HCT116 (cell line): ENCODE measurements around the gene PLA2G4B.

ENCODE experiments used
- CBX3 ChIP-seq: IDR thresholded peaks from 2 replicates; pipeline ENCODE4 v1.6.1; 2012; ENCODE audit warnings: low read depth
- ELF1 ChIP-seq: IDR thresholded peaks from 2 replicates; pipeline ENCODE4 v1.6.1; 2012; ENCODE audit warnings: low read depth, borderline replicate concordance
- EZH2phosphoT487 ChIP-seq: fragments of 200-600 bp; IDR thresholded peaks from 2 replicates; pipeline ENCODE4 v1.6.1; 2018; ENCODE audit warnings: antibody characterized with exemption, borderline replicate concordance
- JUND ChIP-seq: IDR thresholded peaks from 2 replicates; pipeline ENCODE4 v1.6.1; 2012
- POLR2AphosphoS5 ChIP-seq: IDR thresholded peaks from 2 replicates; pipeline ENCODE4 v1.6.1; 2011; ENCODE audit warnings: mild to moderate bottlenecking, low read depth, low read length, moderate library complexity
- YY1 ChIP-seq: IDR thresholded peaks from 2 replicates; pipeline ENCODE4 v1.6.1; 2011; ENCODE audit warnings: low read length, low read depth, moderate library complexity, mild to moderate bottlenecking; ENCODE audit not compliant: insufficient replicate concordance; ENCODE audit errors: extremely low read depth
- TF ChIP-seq, protein P1 (sequence below), 3 experiments: fragments of 200-600 bp in 1 of 3; sonication (generic) in 1 of 3; IDR thresholded peaks in 2 of 3; conservative IDR thresholded peaks in 1 of 3; 2 replicates each; pipeline ENCODE4 v1.5.1; 2012 to 2017; ENCODE audit warnings: low read depth in 2 of 3, low read length in 2 of 3, antibody characterized with exemption in 1 of 3, borderline replicate concordance in 1 of 3, control low read depth in 1 of 3, mild to moderate bottlenecking in 1 of 3, mixed read lengths in 1 of 3, mixed run types in 1 of 3, moderate library complexity in 1 of 3; ENCODE audit not compliant: insufficient read depth in 1 of 3
- TF ChIP-seq, protein P2 (sequence below): IDR thresholded peaks from 2 replicates; pipeline ENCODE4 v1.6.1; 2011; ENCODE audit warnings: mild to moderate bottlenecking, low read length, moderate library complexity; ENCODE audit not compliant: insufficient replicate concordance; ENCODE audit errors: extremely low read depth
- TF ChIP-seq, protein P3 (sequence below): IDR thresholded peaks from 2 replicates; pipeline ENCODE4 v1.6.1; 2012; ENCODE audit warnings: low read depth
- TF ChIP-seq, protein P4 (sequence below): IDR thresholded peaks from 2 replicates; pipeline ENCODE4 v1.6.1; 2012

DNA sequence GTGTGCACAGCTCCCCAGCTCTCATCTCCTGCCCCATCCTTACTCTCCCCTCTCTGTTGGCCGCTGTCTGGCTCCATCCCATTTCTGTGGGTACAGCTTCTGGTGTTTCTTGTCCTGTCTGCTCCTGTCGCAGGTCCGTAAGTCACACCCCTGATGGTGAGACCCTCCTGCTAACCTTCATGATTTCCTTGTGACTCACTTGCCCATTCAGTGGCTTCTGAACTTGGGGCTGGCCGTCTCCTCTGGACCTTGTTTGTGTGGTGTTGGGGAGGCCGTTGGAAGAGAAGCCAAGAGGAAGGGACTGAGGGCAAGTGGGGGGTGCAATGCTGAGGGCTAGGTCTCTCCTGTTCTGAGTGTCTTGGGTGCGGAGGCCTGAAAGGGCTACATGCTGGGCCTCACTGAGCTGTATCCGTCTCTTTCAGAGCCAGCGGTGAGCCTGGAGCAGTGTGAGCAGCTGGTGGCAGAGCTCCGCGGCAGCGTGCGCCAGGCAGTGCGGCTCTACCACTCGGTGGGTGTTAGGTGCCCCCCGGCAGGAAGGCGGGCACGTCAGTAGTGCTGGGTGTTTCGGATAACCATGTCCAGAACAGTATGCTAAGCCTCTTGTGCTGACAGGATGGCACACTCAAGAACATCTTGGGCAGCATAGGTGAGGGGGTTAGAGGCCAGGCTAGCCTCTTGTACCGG, 14.4 kb upstream of the PLA2G4B start:
- TF ChIP-seq, protein P1, sequence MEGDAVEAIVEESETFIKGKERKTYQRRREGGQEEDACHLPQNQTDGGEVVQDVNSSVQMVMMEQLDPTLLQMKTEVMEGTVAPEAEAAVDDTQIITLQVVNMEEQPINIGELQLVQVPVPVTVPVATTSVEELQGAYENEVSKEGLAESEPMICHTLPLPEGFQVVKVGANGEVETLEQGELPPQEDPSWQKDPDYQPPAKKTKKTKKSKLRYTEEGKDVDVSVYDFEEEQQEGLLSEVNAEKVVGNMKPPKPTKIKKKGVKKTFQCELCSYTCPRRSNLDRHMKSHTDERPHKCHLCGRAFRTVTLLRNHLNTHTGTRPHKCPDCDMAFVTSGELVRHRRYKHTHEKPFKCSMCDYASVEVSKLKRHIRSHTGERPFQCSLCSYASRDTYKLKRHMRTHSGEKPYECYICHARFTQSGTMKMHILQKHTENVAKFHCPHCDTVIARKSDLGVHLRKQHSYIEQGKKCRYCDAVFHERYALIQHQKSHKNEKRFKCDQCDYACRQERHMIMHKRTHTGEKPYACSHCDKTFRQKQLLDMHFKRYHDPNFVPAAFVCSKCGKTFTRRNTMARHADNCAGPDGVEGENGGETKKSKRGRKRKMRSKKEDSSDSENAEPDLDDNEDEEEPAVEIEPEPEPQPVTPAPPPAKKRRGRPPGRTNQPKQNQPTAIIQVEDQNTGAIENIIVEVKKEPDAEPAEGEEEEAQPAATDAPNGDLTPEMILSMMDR (IDR thresholded peaks at IDR 0.05 in 2 of 3, conservative IDR thresholded peaks at IDR 0.05 in 1 of 3; ENCODE audit: borderline replicate concordance in 1 of 3, insufficient read depth in 1 of 3, low read depth in 2 of 3, low read length in 2 of 3), result no peak
- no peak for TF ChIP-seq EZH2phosphoT487
- TF ChIP-seq, protein P2, sequence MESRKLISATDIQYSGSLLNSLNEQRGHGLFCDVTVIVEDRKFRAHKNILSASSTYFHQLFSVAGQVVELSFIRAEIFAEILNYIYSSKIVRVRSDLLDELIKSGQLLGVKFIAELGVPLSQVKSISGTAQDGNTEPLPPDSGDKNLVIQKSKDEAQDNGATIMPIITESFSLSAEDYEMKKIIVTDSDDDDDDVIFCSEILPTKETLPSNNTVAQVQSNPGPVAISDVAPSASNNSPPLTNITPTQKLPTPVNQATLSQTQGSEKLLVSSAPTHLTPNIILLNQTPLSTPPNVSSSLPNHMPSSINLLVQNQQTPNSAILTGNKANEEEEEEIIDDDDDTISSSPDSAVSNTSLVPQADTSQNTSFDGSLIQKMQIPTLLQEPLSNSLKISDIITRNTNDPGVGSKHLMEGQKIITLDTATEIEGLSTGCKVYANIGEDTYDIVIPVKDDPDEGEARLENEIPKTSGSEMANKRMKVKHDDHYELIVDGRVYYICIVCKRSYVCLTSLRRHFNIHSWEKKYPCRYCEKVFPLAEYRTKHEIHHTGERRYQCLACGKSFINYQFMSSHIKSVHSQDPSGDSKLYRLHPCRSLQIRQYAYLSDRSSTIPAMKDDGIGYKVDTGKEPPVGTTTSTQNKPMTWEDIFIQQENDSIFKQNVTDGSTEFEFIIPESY, result no peak
- no peak for TF ChIP-seq POLR2AphosphoS5
- TF ChIP-seq CBX3, result no peak
- TF ChIP-seq ELF1, result no peak
- TF ChIP-seq YY1, result no peak
- TF ChIP-seq, protein P3, sequence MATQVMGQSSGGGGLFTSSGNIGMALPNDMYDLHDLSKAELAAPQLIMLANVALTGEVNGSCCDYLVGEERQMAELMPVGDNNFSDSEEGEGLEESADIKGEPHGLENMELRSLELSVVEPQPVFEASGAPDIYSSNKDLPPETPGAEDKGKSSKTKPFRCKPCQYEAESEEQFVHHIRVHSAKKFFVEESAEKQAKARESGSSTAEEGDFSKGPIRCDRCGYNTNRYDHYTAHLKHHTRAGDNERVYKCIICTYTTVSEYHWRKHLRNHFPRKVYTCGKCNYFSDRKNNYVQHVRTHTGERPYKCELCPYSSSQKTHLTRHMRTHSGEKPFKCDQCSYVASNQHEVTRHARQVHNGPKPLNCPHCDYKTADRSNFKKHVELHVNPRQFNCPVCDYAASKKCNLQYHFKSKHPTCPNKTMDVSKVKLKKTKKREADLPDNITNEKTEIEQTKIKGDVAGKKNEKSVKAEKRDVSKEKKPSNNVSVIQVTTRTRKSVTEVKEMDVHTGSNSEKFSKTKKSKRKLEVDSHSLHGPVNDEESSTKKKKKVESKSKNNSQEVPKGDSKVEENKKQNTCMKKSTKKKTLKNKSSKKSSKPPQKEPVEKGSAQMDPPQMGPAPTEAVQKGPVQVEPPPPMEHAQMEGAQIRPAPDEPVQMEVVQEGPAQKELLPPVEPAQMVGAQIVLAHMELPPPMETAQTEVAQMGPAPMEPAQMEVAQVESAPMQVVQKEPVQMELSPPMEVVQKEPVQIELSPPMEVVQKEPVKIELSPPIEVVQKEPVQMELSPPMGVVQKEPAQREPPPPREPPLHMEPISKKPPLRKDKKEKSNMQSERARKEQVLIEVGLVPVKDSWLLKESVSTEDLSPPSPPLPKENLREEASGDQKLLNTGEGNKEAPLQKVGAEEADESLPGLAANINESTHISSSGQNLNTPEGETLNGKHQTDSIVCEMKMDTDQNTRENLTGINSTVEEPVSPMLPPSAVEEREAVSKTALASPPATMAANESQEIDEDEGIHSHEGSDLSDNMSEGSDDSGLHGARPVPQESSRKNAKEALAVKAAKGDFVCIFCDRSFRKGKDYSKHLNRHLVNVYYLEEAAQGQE, result no peak
- TF ChIP-seq JUND, result no peak
- TF ChIP-seq, protein P4, sequence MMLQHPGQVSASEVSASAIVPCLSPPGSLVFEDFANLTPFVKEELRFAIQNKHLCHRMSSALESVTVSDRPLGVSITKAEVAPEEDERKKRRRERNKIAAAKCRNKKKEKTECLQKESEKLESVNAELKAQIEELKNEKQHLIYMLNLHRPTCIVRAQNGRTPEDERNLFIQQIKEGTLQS, result no peak
